ENCODE measurements around the gene BOK. TPM values are rescaled to one million over a fixed set of nuclear protein-coding genes. Genes with fewer than 3 reads are reported as not detected.

The BOK gene
- polyA plus RNA-seq, 3 donors = 0.05 TPM; not detected in 2

- H3K36me3 Mint-ChIP-seq = no peaks in the 10 kb centered on the region
- Histone ChIP-seq H3K4me3 (replicated peaks in 1 of 3; ENCODE audit: low read depth in 2 of 3, low read length in 3 of 3) (no peak overlapping the region), H2AFZ (ENCODE audit: insufficient read depth, low read depth, low read length, poor library complexity, severe bottlenecking) (no peak overlapping the region), H3K9me3 (replicated peaks in 1 of 2; ENCODE audit: control insufficient read depth in 1 of 2, insufficient read depth in 1 of 2, low read length in 2 of 2) (no peaks in the 10 kb centered on the region), H3K4me1 (ENCODE audit: control insufficient read depth in 1 of 2, insufficient read depth in 2 of 2, low read length in 2 of 2) (peaks cover 0 to 12% of the 10 kb centered on the region in 2 donors), H3K9ac (ENCODE audit: insufficient read depth, low read length, poor library complexity, severe bottlenecking) (no peak overlapping the region), H3K27me3 (ENCODE audit: control insufficient read depth in 2 of 2, insufficient read depth in 2 of 2, low read length in 2 of 2) (peaks cover under 1 to 14% of the 10 kb centered on the region in 2 donors), H3K27ac (ENCODE audit: low read depth in 1 of 2, low read length in 2 of 2) (no peak overlapping the region), H3K79me2 (ENCODE audit: insufficient read depth, low read length) (no peaks in the 10 kb centered on the region), H3K36me3 (replicated peaks in 1 of 2; ENCODE audit: control insufficient read depth in 1 of 2, insufficient read depth in 2 of 2, low read length in 2 of 2) (no peaks in the 10 kb centered on the region), H4K20me1 (ENCODE audit: insufficient read depth, low read length) (no peaks in the 10 kb centered on the region), H3K4me2 (replicated peaks; ENCODE audit: extremely low read depth, low read length, poor library complexity, severe bottlenecking) (no peak overlapping the region)
- H3K27ac Mint-ChIP-seq = no peak overlapping the region
- H3K4me1 Mint-ChIP-seq = no peaks in the 10 kb centered on the region
- intact Hi-C loops (cut with micrococcal nuclease) = no loop called here
- H3K9me3 Mint-ChIP-seq = peaks cover 0 to 3% (median 0%) of the 10 kb centered on the region in 7 donors
- H3K27me3 Mint-ChIP-seq (ENCODE audit: low read depth in 3 of 3) = peaks cover 11 to 22% (median 22%) of the 10 kb centered on the region in 3 donors
- DNase-seq = no peak
- no peak overlapping the region for H3K4me3 Mint-ChIP-seq
- 89% methylated on average over 10 of the region's 10 CpGs for WGBS (ENCODE audit: insufficient coverage)
- no peak for TF ChIP-seq CTCF (IDR thresholded peaks at IDR 0.05)
Measured at GRCh38 chr2:241563571-241563980, 5.0 kb downstream of the BOK start.

GRCh38 chr2:241563981-241564595 is 5.5 kb downstream of the BOK start:
- intact Hi-C loops (cut with micrococcal nuclease) = no loop called here
- Histone ChIP-seq H3K27ac (ENCODE audit: low read depth in 1 of 2, low read length in 2 of 2) (no peak overlapping the region), H3K4me2 (replicated peaks; ENCODE audit: extremely low read depth, low read length, poor library complexity, severe bottlenecking) (no peak overlapping the region), H3K27me3 (ENCODE audit: control insufficient read depth in 2 of 2, insufficient read depth in 2 of 2, low read length in 2 of 2) (peaks cover 0 to 14% of the 10 kb centered on the region in 2 donors), H3K9me3 (replicated peaks in 1 of 2; ENCODE audit: control insufficient read depth in 1 of 2, insufficient read depth in 1 of 2, low read length in 2 of 2) (no peaks in the 10 kb centered on the region), H3K9ac (ENCODE audit: insufficient read depth, low read length, poor library complexity, severe bottlenecking) (no peak overlapping the region), H3K79me2 (ENCODE audit: insufficient read depth, low read length) (no peaks in the 10 kb centered on the region), H3K36me3 (replicated peaks in 1 of 2; ENCODE audit: control insufficient read depth in 1 of 2, insufficient read depth in 2 of 2, low read length in 2 of 2) (no peaks in the 10 kb centered on the region), H4K20me1 (ENCODE audit: insufficient read depth, low read length) (no peaks in the 10 kb centered on the region), H3K4me3 (replicated peaks in 1 of 3; ENCODE audit: low read depth in 2 of 3, low read length in 3 of 3) (no peak overlapping the region), H2AFZ (ENCODE audit: insufficient read depth, low read depth, low read length, poor library complexity, severe bottlenecking) (no peak overlapping the region), H3K4me1 (ENCODE audit: control insufficient read depth in 1 of 2, insufficient read depth in 2 of 2, low read length in 2 of 2) (peaks cover 0 to 7% of the 10 kb centered on the region in 2 donors)
- Mint-ChIP-seq H3K27me3 (ENCODE audit: low read depth in 3 of 3) (peaks cover 11 to 22% (median 20%) of the 10 kb centered on the region in 3 donors), H3K27ac (no peak overlapping the region), H3K4me3 (no peak overlapping the region), H3K9me3 (peaks cover 0 to 3% (median 0%) of the 10 kb centered on the region in 7 donors), H3K4me1 (no peaks in the 10 kb centered on the region), H3K36me3 (no peaks in the 10 kb centered on the region)
- DNase-seq = no peak
- 94% methylated on average over 22 of the region's 23 CpGs for WGBS (ENCODE audit: insufficient coverage)
- TF ChIP-seq CTCF (IDR thresholded peaks at IDR 0.05) = no peak
